Measurements from ENCODE around the gene EXD1. TPM values are rescaled to one million over a fixed set of nuclear protein-coding genes. Genes with fewer than 3 reads are reported as not detected.
"Not testable (repeated sequence)": the region's sequence is repeated elsewhere in the genome, so short reads cannot be mapped to it uniquely, and the experiment has no call there.

Gene EXD1
- total RNA-seq, 1 experiment from 2014 or later = not detected

DNA sequence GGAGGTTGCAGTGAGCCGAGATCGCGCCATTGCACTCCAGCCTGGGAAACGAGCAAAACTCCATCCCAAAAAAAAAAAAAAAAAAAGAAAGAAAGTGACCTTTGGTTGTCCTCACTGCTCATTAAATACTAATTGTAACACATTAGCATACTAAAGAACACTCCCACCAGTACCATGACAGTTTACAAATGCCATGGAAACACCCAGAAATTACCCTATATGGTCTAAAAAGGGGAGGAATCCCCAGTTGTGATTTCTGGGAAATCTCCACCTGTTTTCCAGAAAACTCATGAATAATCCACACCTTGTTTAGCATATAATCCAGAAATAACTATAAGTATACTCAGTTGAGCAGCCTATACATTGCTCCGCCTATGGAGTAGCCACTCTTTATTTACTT is 90.9 kb downstream of the EXD1 start:
- H3K27me3 Mint-ChIP-seq (ENCODE audit: insufficient read depth, unreplicated experiment) = no peaks in the 10 kb centered on the region
- CTCF ChIA-PET = interaction anchor here (0.7 kb wide), 2 partner anchors 155 to 231 kb away, joined by 3 to 4 read pairs; no protein-coding TSS in a partner anchor
- H3K9me3 Mint-ChIP-seq (ENCODE audit: unreplicated experiment) = no peaks in the 10 kb centered on the region
- no peak for DNase-seq
- H3K4me3 ChIP-seq (ENCODE audit: low read depth, low read length) = no peak overlapping the region
- intact Hi-C loops (cut with micrococcal nuclease; ENCODE audit: unreplicated experiment) = no loop called here
- POLR2A ChIA-PET = no interaction called here
- H3K4me3 Mint-ChIP-seq (ENCODE audit: unreplicated experiment) = no peak overlapping the region
- no peaks in the 10 kb centered on the region for H3K4me1 Mint-ChIP-seq (ENCODE audit: low read depth, unreplicated experiment)
- no peak overlapping the region for H3K27ac Mint-ChIP-seq (ENCODE audit: unreplicated experiment)
- no peaks in the 10 kb centered on the region; the same call in 1 of the 2 replicates for H3K9me3 ChIP-seq
- BruUV-seq (replicated peaks) = no TSS peak
- H3K36me3 ChIP-seq (ENCODE audit: control insufficient read depth, insufficient read depth, low read length) = no peaks in the 10 kb centered on the region
- TF ChIP-seq, protein P1, sequence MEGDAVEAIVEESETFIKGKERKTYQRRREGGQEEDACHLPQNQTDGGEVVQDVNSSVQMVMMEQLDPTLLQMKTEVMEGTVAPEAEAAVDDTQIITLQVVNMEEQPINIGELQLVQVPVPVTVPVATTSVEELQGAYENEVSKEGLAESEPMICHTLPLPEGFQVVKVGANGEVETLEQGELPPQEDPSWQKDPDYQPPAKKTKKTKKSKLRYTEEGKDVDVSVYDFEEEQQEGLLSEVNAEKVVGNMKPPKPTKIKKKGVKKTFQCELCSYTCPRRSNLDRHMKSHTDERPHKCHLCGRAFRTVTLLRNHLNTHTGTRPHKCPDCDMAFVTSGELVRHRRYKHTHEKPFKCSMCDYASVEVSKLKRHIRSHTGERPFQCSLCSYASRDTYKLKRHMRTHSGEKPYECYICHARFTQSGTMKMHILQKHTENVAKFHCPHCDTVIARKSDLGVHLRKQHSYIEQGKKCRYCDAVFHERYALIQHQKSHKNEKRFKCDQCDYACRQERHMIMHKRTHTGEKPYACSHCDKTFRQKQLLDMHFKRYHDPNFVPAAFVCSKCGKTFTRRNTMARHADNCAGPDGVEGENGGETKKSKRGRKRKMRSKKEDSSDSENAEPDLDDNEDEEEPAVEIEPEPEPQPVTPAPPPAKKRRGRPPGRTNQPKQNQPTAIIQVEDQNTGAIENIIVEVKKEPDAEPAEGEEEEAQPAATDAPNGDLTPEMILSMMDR (IDR thresholded peaks at IDR 0.05; ENCODE audit: insufficient read depth in 1 of 2, low read depth in 1 of 2, low read length in 1 of 2, severe bottlenecking in 1 of 2, unreplicated experiment in 1 of 2) = no peak
- H3K27me3 ChIP-seq (replicated peaks; ENCODE audit: control insufficient read depth, insufficient read depth, low read length) = no peaks in the 10 kb centered on the region
- H3K4me1 ChIP-seq = peaks cover 11% of the 10 kb centered on the region
- peaks cover 8% of the 10 kb centered on the region for H3K36me3 Mint-ChIP-seq (ENCODE audit: insufficient read depth, unreplicated experiment)

DNA sequence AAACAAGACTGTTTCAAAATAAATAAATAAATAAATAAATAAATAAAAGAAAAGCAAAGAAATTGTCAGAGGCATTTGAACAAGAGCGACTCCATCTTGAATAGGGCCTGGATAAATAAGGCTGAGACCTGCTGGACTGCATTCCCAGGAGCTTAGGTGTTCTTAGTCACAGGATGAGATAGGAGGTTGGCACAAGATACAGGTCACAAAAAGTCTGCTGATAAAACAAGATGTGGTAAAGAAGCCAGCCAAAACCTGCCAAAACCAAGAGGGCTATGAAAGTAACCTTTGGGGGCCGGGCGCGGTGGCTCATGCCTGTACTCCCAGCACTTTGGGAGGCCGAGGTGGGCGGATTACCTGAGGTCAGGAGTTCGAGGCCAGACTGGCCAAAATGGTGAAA is 91.4 kb downstream of the EXD1 start:
- intact Hi-C loops (cut with micrococcal nuclease; ENCODE audit: unreplicated experiment); H3K27me3 Mint-ChIP-seq (ENCODE audit: insufficient read depth, unreplicated experiment): not testable (repeated sequence)
- CTCF ChIA-PET = interaction anchor here (0.7 kb wide), 1 partner anchor 155 kb away, joined by 4 read pairs; no protein-coding TSS in a partner anchor

DNA sequence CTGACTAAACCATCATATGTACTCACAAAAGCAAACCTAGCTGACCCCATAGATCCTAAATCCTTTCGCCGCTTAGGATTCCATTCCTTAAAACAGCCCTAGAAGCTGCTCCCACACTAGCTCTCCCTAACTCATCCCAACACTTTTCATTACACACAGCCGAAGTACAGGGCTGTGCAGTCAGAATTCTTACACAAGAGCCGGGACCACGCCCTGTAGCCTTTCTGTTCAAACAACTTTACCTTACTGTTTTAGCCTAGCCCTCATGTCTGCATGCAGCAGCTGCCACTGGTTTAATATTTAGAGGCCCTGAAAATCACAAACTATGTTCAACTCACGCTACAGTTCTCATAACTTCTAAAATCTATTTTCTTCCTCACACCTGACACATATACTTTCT is 95.0 kb downstream of the EXD1 start:
- BruUV-seq (replicated peaks); H3K36me3 ChIP-seq (ENCODE audit: control insufficient read depth, insufficient read depth, low read length); H3K4me3 Mint-ChIP-seq (ENCODE audit: unreplicated experiment): not testable (repeated sequence)

More for the DNA sequence above, 91.4 kb downstream of the EXD1 start:
- H3K36me3 ChIP-seq (ENCODE audit: control insufficient read depth, insufficient read depth, low read length); H3K4me3 Mint-ChIP-seq (ENCODE audit: unreplicated experiment); H3K27ac Mint-ChIP-seq (ENCODE audit: unreplicated experiment); H3K36me3 Mint-ChIP-seq (ENCODE audit: insufficient read depth, unreplicated experiment); POLR2A ChIA-PET; BruUV-seq (replicated peaks); H3K9me3 Mint-ChIP-seq (ENCODE audit: unreplicated experiment); H3K9me3 ChIP-seq; H3K27me3 ChIP-seq (replicated peaks; ENCODE audit: control insufficient read depth, insufficient read depth, low read length); H3K4me1 Mint-ChIP-seq (ENCODE audit: low read depth, unreplicated experiment); H3K4me3 ChIP-seq (ENCODE audit: low read depth, low read length): not testable (repeated sequence)
- H3K4me1 ChIP-seq = peaks cover 11% of the 10 kb centered on the region
- peak; percentile 40 to 47 for DNase-seq

DNA sequence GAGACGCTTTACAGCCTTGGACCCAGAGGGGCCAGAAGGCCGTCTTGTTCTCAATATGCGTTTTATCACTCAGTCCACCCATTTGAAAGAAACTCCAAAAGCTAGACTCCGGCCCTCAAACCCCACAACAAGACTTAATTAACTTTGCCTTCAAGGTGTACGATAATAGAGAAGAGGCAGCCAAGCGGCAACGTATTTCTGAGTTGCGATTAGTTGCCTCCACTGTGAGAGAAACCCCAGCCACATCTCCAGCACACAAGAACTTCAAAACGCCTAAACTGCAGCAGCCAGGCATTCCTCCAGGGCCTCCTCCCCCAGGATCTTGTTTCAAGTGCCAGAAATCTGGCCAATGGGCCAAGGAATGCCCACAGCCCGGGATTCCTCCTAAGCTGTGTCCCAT is 97.1 kb downstream of the EXD1 start:
- no peaks in the 10 kb centered on the region for H3K27me3 Mint-ChIP-seq (ENCODE audit: insufficient read depth, unreplicated experiment)
- no peaks in the 10 kb centered on the region for H3K9me3 ChIP-seq
- H3K36me3 ChIP-seq (ENCODE audit: control insufficient read depth, insufficient read depth, low read length) = no peaks in the 10 kb centered on the region
- H3K4me3 Mint-ChIP-seq (ENCODE audit: unreplicated experiment) = no peak overlapping the region
- POLR2A ChIA-PET = no interaction called here
- DNase-seq = no peak
- H3K27me3 ChIP-seq (replicated peaks; ENCODE audit: control insufficient read depth, insufficient read depth, low read length) = no peaks in the 10 kb centered on the region
- no peaks in the 10 kb centered on the region for H3K9me3 Mint-ChIP-seq (ENCODE audit: unreplicated experiment)
- TF ChIP-seq, protein P1 (IDR thresholded peaks at IDR 0.05; ENCODE audit: insufficient read depth in 1 of 2, low read depth in 1 of 2, low read length in 1 of 2, severe bottlenecking in 1 of 2, unreplicated experiment in 1 of 2) = no peak
- H3K4me3 ChIP-seq (ENCODE audit: low read depth, low read length) = no peak overlapping the region
- intact Hi-C loops (cut with micrococcal nuclease; ENCODE audit: unreplicated experiment) = no loop called here
- CTCF ChIA-PET = no interaction called here
- H3K27ac Mint-ChIP-seq (ENCODE audit: unreplicated experiment) = no peak overlapping the region
- no TSS peak for BruUV-seq (replicated peaks)
- H3K36me3 Mint-ChIP-seq (ENCODE audit: insufficient read depth, unreplicated experiment) = peaks cover 4% of the 10 kb centered on the region
- H3K4me1 ChIP-seq = peaks cover 5% of the 10 kb centered on the region
- H3K4me1 Mint-ChIP-seq (ENCODE audit: low read depth, unreplicated experiment) = peaks cover 3% of the 10 kb centered on the region

More for the DNA sequence above, 95.0 kb downstream of the EXD1 start:
- H3K27me3 Mint-ChIP-seq (ENCODE audit: insufficient read depth, unreplicated experiment); H3K27me3 ChIP-seq (replicated peaks; ENCODE audit: control insufficient read depth, insufficient read depth, low read length); H3K4me3 ChIP-seq (ENCODE audit: low read depth, low read length); H3K9me3 ChIP-seq; DNase-seq; H3K9me3 Mint-ChIP-seq (ENCODE audit: unreplicated experiment); CTCF ChIA-PET; H3K27ac Mint-ChIP-seq (ENCODE audit: unreplicated experiment); H3K36me3 Mint-ChIP-seq (ENCODE audit: insufficient read depth, unreplicated experiment); POLR2A ChIA-PET; intact Hi-C loops (cut with micrococcal nuclease; ENCODE audit: unreplicated experiment); H3K4me1 Mint-ChIP-seq (ENCODE audit: low read depth, unreplicated experiment): not testable (repeated sequence)
- H3K4me1 ChIP-seq = peaks cover 11% of the 10 kb centered on the region

Other genes starting within 250 kb of the EXD1 start
- 24.4 and 25.3 TPM in 2 replicates for gene INO80, start 114.5 kb downstream of the EXD1 start, total RNA-seq (2022)
- 129 and 139 TPM in 2 replicates for gene CHP1, start 511 bp upstream of the EXD1 start, total RNA-seq (2022)
- 23.4 and 26.4 TPM in 2 replicates for gene OIP5, start 101.8 kb upstream of the EXD1 start, total RNA-seq (2022)
- gene NUSAP1, start 102.1 kb upstream of the EXD1 start, total RNA-seq (2022) = 106 and 110 TPM in 2 replicates
- gene NDUFAF1, start 171.7 kb upstream of the EXD1 start, total RNA-seq (2022) = 13.3 and 18.3 TPM in 2 replicates
- 40.8 TPM in 2 replicates for gene RTF1, start 186.3 kb upstream of the EXD1 start, total RNA-seq (2022)